IMR-90 (cell line): ENCODE data around the gene OSBPL2.

Experiments
- POLR2A ChIP-seq: IDR thresholded peaks from 2 replicates; pipeline ENCODE4 v1.6.1; 2012; ENCODE audit warnings: mild to moderate bottlenecking, low read depth, low read length
- TF ChIP-seq, protein P1 (sequence below): conservative IDR thresholded peaks from 2 replicates; pipeline ENCODE4 v1.5.1; 2012; ENCODE audit warnings: mild to moderate bottlenecking, low read depth, low read length, improper control_type of control experiment

DNA sequence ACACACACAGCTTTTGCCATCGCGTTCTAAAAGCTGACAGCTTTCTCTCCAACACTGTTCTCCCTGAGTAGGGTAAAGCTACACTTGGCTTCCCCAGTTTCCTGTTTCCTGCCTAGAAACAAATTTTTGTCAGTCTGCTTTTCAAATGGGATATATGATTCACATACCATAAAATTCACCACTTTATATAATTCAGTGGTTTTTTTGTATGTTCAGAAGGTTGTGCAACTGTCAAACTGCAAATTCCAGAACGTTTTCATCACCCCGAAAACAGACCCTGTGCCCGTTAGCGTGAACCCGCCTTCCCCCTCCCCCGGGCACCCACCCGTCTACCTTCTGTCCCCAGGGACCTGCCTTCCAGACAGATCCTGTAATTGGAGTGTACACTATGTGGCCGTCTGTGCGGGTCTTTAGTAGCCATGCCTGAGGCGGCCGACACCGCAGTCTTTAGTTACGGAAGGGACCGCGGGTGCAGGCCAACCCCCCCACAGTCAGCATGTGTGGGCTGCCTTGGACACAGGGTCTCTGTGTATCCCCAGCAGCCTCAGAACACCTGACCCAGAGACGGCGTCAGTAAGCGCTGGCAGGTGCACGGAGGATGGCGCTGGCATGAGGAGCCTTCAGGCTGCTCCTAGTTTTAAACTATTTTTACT lies 34.8 kb upstream of the OSBPL2 start:
- TF ChIP-seq, protein P1, sequence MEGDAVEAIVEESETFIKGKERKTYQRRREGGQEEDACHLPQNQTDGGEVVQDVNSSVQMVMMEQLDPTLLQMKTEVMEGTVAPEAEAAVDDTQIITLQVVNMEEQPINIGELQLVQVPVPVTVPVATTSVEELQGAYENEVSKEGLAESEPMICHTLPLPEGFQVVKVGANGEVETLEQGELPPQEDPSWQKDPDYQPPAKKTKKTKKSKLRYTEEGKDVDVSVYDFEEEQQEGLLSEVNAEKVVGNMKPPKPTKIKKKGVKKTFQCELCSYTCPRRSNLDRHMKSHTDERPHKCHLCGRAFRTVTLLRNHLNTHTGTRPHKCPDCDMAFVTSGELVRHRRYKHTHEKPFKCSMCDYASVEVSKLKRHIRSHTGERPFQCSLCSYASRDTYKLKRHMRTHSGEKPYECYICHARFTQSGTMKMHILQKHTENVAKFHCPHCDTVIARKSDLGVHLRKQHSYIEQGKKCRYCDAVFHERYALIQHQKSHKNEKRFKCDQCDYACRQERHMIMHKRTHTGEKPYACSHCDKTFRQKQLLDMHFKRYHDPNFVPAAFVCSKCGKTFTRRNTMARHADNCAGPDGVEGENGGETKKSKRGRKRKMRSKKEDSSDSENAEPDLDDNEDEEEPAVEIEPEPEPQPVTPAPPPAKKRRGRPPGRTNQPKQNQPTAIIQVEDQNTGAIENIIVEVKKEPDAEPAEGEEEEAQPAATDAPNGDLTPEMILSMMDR = no peak
- no peak for TF ChIP-seq POLR2A
